CD4-positive, alpha-beta T cell (primary cell): Measurements from ENCODE around the gene B9D1. TPM values are rescaled to one million over a fixed set of nuclear protein-coding genes. Genes with fewer than 3 reads are reported as not detected.

Experiments
- ATAC-seq: fragments of 200-7000 bp; cut with Tn5 transposase; one replicate; pipeline ENCODE4 v1.10.0; 2022; ENCODE audit warnings: mild to moderate bottlenecking; ENCODE audit not compliant: poor library complexity
- CTCF ChIA-PET: fragments of 350-600 bp; sonication (Branson Sonifier 250); formaldehyde crosslinking; loops from one replicate; lab custom pipeline; 2021; ENCODE audit warnings: antibody characterized with exemption, inconsistent platforms; lab: Charles Lee
- POLR2A ChIA-PET: fragments of 350-600 bp; sonication (Branson Sonifier 250); formaldehyde crosslinking; loops from one replicate; lab custom pipeline; 2021; ENCODE audit warnings: antibody characterized with exemption, inconsistent platforms; lab: Charles Lee
- DNase-seq, 14 experiments: peaks; one replicate each; pipeline ENCODE4 v3.0.0-alpha.2; 2013 to 2020; ENCODE audit warnings: mixed read lengths in 2 of 14
- H3K27ac ChIP-seq, 2 donors: one replicate each; pipeline versions ENCODE4 v1.5.1 to v1.7.0; 2013; ENCODE audit warnings: low read length in 2 of 2, low read depth in 1 of 2, mild to moderate bottlenecking in 1 of 2
- H3K27me3 ChIP-seq, 2 experiments: 1 replicate in 1 of 2; 2 replicates in 1 of 2; pipeline versions ENCODE4 v1.6.1 to v1.7.0; 2013; ENCODE audit warnings: low read length in 2 of 2, control low read depth in 1 of 2, mild to moderate bottlenecking in 1 of 2, moderate library complexity in 1 of 2; ENCODE audit not compliant: insufficient read depth in 2 of 2, control insufficient read depth in 1 of 2
- H3K36me3 ChIP-seq: one replicate; pipeline ENCODE4 v1.6.1; 2013; ENCODE audit warnings: low read length, control low read depth; ENCODE audit not compliant: insufficient read depth
- H3K4me1 ChIP-seq: one replicate; pipeline ENCODE4 v1.6.1; 2013; ENCODE audit warnings: low read length, control low read depth; ENCODE audit not compliant: insufficient read depth
- H3K4me3 ChIP-seq: one replicate; pipeline ENCODE4 v1.5.1; 2013; ENCODE audit warnings: mild to moderate bottlenecking, low read length, moderate library complexity
- H3K9me3 ChIP-seq, 2 experiments: 1 replicate in 1 of 2; 2 replicates in 1 of 2; pipeline versions ENCODE4 v1.6.1 to v1.7.0; 2013; ENCODE audit warnings: low read length in 2 of 2, mild to moderate bottlenecking in 2 of 2, control low read depth in 1 of 2, moderate library complexity in 1 of 2; ENCODE audit not compliant: control insufficient read depth in 1 of 2, insufficient read depth in 1 of 2
- H3K27ac Mint-ChIP-seq: one replicate; pipeline ENCODE4 v1.8.0; 2020; ENCODE audit warnings: mixed read lengths
- H3K27me3 Mint-ChIP-seq: one replicate; pipeline ENCODE4 v1.8.0; 2021; ENCODE audit warnings: mixed read lengths
- H3K36me3 Mint-ChIP-seq: one replicate; pipeline ENCODE4 v1.8.0; 2021; ENCODE audit warnings: low read depth, mixed read lengths
- H3K4me1 Mint-ChIP-seq: one replicate; pipeline ENCODE4 v1.8.0; 2021; ENCODE audit warnings: low read depth, mixed read lengths
- H3K4me3 Mint-ChIP-seq: one replicate; pipeline ENCODE4 v1.8.0; 2020; ENCODE audit warnings: mild to moderate bottlenecking, mixed read lengths
- H3K9me3 Mint-ChIP-seq: one replicate; pipeline ENCODE4 v1.8.0; 2020; ENCODE audit warnings: mixed read lengths
- CTCF ChIP-seq: fragments of 200-600 bp; IDR thresholded peaks from one replicate; pipeline ENCODE4 v1.8.0; 2022; ENCODE audit warnings: antibody characterized with exemption, mild to moderate bottlenecking
- intact Hi-C, 2 experiments: fragments of 100-400 bp; cut with DNase I in 1 of 2; cut with micrococcal nuclease in 1 of 2; formaldehyde crosslinking; loops; one replicate each; pipeline versions ENCODE4 v1.15.1 to v1.9.0; 2023 to 2025; cut with DNase I, micrococcal nuclease
- total RNA-seq, 174 experiments: library from RNA in 2 of 174; stranded (reverse) in 2 of 174; gene quantifications; one replicate each; pipeline ENCODE4 v1.2.3 and lab custom pipeline; 2021 to 2026

Gene B9D1
- total RNA-seq, 2 experiments from 2014 or later: 0.66 to 0.73 TPM

GRCh38 chr17:19318611-19319010 is 43.9 kb downstream of the B9D1 start:
- Histone ChIP-seq H3K27ac (no peak overlapping the region), H3K9me3 (no peaks in the 10 kb centered on the region), H3K36me3 (no peaks in the 10 kb centered on the region), H3K4me3 (no peak overlapping the region), H3K4me1 (no peaks in the 10 kb centered on the region), H3K27me3 (no peaks in the 10 kb centered on the region)
- Mint-ChIP-seq H3K36me3 (peaks cover 4% of the 10 kb centered on the region), H3K9me3 (no peaks in the 10 kb centered on the region), H3K4me3 (no peak overlapping the region), H3K27ac (no peak overlapping the region), H3K27me3 (peaks cover 21% of the 10 kb centered on the region), H3K4me1 (no peaks in the 10 kb centered on the region)
- no peak for TF ChIP-seq CTCF
- ChIA-PET CTCF (no interaction called here), POLR2A (no interaction called here)
- no peak for ATAC-seq
- no peak for DNase-seq
- intact Hi-C loops: no loop called here

GRCh38 chr17:19317359-19318095 is 45.0 kb downstream of the B9D1 start:
- POLR2A ChIA-PET: no interaction called here
- CTCF ChIA-PET: no interaction called here
- H3K4me1 ChIP-seq: no peaks in the 10 kb centered on the region
- ATAC-seq (no peak), DNase-seq (no peak)
- no peaks in the 10 kb centered on the region for H3K9me3 Mint-ChIP-seq
- peaks cover 4% of the 10 kb centered on the region for H3K36me3 Mint-ChIP-seq
- H3K27me3 Mint-ChIP-seq: peaks cover 20% of the 10 kb centered on the region
- no peak overlapping the region for H3K4me3 Mint-ChIP-seq
- H3K9me3 ChIP-seq: no peaks in the 10 kb centered on the region
- intact Hi-C loops: no loop called here
- H3K27ac Mint-ChIP-seq: no peak overlapping the region
- H3K36me3 ChIP-seq: no peaks in the 10 kb centered on the region
- no peak overlapping the region for H3K27ac ChIP-seq
- H3K4me3 ChIP-seq: no peak overlapping the region
- peaks cover 0 to 7% of the 10 kb centered on the region in 2 experiments for H3K27me3 ChIP-seq
- H3K4me1 Mint-ChIP-seq: no peaks in the 10 kb centered on the region
- no peak for TF ChIP-seq CTCF

- Mint-ChIP-seq H3K27me3 (peaks cover 20% of the 10 kb centered on the region), H3K4me3 (no peak overlapping the region), H3K9me3 (no peaks in the 10 kb centered on the region), H3K4me1 (no peaks in the 10 kb centered on the region), H3K27ac (no peak overlapping the region), H3K36me3 (peaks cover 4% of the 10 kb centered on the region)
- no peak for DNase-seq
- H3K9me3 ChIP-seq: no peaks in the 10 kb centered on the region
- ATAC-seq: no peak
- H3K27me3 ChIP-seq: peaks cover under 1 to 9% of the 10 kb centered on the region in 2 experiments
- no peaks in the 10 kb centered on the region for H3K4me1 ChIP-seq
- no peaks in the 10 kb centered on the region for H3K36me3 ChIP-seq
- CTCF ChIA-PET: no interaction called here
- no peak overlapping the region for H3K27ac ChIP-seq
- POLR2A ChIA-PET: no interaction called here
- no peak overlapping the region for H3K4me3 ChIP-seq
- TF ChIP-seq CTCF: no peak
- intact Hi-C loops: no loop called here
Measured at GRCh38 chr17:19316761-19317358, 45.7 kb downstream of the B9D1 start.
